ENCODE results near the gene DOCK6.

GRCh38 chr19:11237321-11237720 is 25.0 kb downstream of the DOCK6 start:
- TF ChIP-seq CTCF (IDR thresholded peaks at IDR 0.05; ENCODE audit: poor library complexity, severe bottlenecking) (no peak), EZH2 (IDR thresholded peaks at IDR 0.05; ENCODE audit: borderline replicate concordance, insufficient read depth, low read length, poor library complexity, severe bottlenecking) (no peak), POLR2AphosphoS5 (IDR thresholded peaks at IDR 0.05) (no peak), EP300 (conservative IDR thresholded peaks at IDR 0.05; ENCODE audit: poor library complexity, severe bottlenecking) (no peak), RAD21 (conservative IDR thresholded peaks at IDR 0.05) (no peak), SMC3 (conservative IDR thresholded peaks at IDR 0.05; ENCODE audit: poor library complexity) (no peak), MXI1 (conservative IDR thresholded peaks at IDR 0.05; ENCODE audit: poor library complexity, severe bottlenecking) (no peak)

Measured in neural cell (in vitro differentiated cells).